GM21825 (cell line): ENCODE results near the gene ATP6V0C.

Source experiments
- ATAC-seq: cut with Tn5 transposase; IDR thresholded peaks from one replicate; pipeline ENCODE4 v1.9.1; 2021; ENCODE audit warnings: mild to moderate bottlenecking, moderate library complexity; ENCODE audit not compliant: unreplicated experiment

Gene ATP6V0C

DNA sequence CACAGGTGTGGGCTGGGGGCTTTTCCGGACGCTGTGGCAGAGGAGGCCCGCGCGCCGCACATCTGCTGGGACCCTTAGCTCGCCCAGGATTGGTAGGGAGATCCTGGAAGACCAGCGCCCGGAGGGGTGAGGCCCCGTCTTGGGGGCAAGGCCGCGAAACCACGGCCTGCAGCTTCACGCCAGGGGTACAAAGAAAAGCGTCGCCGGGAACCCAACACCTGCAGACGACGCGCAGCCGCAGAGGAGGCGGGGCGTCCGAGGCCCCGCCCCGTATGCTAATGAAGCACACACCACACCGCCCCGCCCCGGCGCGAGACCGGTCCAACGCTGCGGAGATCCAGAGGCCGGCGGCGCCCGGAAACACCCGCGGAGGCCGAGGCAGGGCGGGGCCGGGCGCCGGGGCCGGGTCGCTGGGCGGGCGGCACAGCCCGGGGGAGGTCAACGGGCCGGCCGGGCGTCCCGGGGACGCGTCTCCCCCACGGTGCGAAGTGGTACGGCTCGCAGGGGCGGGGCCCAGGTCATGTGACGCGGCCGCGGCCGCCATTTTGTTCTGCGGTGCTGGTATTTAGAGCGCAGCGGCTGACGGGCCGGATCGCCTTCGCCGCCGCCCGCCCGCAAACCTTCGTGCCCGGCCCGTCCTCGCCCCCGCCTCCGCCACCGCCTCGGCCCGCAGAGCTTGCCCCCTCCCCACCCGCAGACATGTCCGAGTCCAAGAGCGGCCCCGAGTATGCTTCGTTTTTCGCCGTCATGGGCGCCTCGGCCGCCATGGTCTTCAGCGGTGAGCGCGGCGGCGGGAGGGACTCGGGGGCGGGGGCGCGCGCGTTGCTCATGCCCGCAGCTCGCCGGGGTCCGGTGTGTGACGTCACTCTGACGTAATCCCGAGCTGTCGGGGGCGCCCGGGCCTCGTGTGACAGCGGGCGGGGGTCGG is at the start of gene ATP6V0C:
TSS of gene ATP6V0C (plus strand) at position 548 of the 928 bp plus-strand sequence. CDS start at position 700, 152 bp downstream.
- ATAC-seq, result peak; percentile 64

DNA sequence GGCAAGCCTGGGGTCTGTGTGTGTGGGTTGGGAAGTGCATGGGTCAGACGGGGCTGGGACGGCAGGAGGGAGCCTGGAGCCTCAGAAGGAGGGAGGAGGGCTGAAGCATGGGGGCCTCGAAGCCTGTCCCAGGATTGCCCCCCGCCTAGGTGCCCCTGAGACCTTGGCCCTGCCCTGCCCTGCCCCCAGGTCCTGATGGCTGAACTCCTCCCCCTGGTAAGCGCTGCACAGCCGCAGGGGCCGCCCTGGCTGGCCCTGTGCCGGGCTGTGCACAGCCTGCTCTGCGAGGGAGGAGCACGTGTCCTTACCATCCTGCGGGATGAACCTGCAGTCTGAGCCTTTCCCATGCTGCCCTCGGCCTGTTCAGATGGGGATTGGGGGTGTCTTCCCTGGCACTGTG is 49.4 kb upstream of the ATP6V0C start:
- no peak for ATAC-seq

DNA sequence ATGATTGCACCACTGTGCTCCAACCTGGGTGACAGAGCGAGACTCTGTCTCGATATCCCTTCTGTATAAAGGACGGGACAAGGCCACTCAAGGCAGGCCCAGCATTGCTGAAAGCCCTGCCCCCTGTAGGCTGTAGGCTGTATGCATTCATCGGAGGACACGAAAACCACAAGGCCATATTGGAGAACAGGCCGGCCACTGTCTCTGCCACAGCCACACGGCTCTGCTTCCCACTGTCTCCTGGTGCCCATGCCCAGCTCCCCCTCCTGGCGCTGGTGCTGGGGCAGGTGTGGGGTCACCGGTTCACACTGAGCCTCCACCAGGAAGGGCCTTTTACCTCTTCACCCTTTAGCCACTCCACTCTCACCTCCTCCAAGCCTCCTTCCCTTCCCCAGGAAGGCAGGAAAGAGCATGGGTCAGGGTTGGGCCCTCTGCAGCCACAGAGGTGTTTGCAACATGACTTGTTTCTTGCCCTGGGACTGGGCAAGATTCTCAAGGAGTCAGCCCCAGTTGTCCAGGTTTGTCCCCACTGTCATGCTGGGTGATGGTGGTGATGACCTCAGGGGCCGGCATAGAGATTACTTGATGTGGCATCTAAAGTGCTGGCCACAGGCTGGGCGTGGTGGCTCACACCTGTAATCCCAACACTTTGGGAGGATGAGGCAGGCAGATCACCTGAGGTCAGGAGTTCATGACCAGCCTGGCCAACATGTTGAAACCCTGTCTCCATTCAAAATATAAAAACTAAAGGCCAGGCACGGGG is 47.9 kb upstream of the ATP6V0C start:
- ATAC-seq, result no peak

DNA sequence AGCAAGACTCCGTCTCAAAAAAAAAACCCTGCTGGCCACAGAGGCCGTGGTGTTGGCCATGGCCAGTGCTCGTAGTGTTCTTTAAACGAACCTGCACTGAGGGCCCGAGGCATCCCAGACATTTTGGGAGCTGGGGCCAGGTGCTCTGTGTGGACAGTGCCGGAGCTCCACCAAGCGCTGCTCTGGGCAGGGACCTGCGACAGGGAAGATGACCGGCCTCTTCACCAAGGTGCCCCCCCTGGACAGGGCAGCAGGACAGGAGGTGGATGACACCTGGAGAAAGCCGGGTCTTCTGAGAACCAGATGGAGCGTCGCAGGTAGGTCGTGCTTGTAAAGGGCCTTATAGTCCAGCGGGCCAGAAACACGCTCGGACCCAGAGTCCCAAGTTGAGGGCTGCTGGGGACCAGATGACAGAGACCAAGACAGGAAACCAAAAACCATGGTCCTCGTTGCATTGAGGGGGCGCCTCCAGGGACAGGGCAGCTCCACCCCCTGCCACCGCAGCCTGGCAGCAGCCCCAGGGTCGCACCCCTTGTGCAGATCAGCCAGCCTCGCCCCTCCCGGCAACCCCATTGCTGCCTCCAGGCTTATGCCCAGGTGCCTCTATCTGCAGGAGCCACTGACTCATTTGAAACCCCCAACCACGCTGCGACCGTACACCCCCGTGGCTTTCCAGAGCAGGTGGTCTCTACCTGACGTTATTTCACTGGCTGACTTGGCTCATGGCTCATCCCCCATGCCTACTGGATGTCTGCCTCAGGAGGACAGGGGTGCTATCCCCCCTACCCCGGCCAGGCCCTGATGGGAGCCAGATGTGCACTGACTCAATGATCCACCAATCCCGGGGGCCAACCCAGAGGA is 46.9 kb upstream of the ATP6V0C start:
- ATAC-seq, result no peak

DNA sequence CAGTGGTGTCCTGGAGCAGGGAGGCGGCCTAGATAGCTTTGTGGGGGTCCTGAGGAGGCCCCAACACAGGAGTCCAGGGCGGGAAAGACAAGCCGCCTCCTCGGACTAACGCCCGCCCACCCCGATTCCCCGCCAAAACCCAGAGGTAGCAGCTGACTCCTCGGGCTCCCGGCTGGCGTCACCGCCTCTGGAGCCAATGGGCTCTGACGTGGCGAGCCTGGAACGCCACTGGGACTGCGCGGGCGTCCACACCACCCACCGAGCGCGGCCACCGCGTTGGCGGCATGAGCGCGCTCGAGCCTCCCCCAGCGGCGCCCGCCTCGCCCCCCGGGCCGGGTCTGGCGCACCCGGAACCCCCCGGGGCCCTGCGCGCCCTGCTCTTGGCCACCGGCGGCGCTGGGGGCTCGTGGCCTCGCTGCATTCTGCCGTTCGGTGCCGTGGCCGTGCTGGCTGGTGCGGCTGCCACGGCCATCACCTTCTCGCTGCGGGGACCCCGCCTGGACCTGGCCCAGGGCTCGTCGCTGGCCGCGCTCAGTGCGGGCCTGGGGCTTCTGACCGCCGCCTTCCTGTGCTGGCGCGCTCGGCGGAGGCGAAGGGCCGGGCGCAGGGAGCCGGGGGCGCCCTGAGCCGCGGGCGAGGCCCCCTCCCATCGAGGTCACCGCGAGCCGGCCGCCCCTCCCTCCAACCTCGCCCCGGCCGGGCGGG is 46.1 kb upstream of the ATP6V0C start:
- ATAC-seq, result no peak

DNA sequence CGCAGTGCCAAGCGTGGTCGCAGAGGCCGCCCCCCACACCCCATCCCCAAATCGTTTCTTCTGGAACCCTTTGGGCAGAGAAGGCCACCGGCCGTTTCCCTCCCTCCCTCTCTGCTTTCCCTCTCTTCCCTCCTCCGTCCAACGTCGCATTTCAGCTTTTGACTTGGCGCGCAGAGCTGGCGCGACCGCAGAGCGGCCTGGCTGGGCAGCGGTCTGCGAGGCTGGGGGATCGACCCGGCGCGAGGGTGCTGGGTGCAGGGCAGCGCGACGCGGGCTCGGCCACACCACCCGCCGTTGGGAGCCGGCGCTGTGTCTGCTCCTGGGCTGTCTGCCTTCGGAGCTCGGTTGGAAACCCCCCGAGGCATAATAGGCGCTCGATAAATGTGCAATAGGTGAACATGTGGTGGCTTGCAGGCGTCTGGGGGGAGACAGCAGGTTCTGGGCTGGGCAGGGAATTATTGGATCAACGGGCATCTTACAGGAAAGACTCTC is 45.5 kb upstream of the ATP6V0C start:
- ATAC-seq, result no peak

DNA sequence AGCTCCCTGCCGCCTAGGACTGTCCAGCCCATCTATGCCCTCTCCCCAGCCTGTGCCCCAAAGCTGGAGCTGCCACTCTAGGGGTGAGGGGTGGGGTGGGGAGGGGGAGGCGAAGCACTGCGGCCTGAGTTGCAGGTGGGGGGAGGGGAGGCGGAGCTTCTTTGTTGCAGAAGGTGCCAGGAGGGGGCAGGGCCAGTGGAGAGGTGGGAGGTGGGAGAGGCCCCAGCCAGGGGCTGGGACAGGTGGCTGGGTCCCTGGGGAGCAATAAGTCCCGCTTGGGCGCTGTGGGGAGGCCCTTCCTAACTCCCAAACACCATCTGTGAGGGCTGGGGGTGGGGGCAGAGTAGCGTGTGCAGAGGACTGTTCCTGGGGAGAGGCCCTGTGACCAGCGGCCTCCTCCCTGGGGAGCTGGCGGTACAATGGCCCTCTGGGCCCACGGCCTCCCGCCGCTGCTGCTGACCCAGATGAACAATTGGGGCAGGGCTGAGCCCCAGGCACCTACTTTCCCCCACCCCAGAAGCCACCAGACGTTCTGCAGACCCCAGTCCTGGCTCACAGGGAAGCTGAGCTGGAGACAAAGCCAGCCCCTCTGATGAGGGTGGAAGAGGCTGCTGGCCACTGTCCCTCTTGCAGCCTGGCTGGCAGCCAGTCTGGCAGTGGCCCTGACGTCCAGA is 44.9 kb upstream of the ATP6V0C start:
- ATAC-seq, result peak; percentile 38

DNA sequence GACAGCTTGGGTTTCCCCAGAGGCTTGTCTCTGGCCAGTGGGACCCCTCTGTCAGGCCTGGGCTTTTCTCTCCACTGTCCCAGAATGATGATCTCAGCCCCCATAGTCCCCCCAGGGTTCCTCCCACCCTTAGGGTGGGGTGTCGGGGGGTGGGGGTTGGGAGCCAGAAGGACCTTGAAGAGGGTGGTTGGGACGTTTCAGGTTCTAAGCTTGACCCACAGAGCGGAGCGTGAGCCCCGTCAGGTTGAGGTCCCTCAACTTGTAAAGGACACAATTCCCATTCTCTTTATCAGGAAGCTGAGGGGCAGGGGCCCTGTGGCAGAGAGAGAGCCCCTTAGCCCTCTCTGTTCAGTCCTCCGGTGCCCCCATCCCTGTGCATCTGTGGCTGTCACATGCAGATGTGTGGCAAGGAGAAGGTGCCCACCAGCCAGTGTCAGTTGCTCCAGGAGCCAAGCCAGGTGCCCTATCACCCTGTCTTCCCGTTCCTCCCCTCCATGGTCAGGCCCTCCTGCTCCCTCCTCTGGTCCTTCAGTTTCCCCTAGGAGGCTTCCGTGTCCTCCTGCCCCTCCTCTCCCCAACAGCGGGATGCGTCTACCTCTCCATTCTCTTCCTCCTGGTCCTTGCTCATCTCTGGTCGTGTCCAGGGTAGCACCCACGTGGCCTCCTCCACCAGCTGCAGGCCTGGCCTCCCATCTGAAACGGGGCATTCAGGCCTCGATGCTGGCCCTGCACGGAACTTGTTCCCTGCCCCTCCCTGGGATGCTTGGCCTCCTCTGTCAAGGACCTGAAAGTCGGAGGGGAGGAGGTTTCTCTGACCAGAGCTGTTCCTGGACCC is 44.1 kb upstream of the ATP6V0C start:
- no peak for ATAC-seq

DNA sequence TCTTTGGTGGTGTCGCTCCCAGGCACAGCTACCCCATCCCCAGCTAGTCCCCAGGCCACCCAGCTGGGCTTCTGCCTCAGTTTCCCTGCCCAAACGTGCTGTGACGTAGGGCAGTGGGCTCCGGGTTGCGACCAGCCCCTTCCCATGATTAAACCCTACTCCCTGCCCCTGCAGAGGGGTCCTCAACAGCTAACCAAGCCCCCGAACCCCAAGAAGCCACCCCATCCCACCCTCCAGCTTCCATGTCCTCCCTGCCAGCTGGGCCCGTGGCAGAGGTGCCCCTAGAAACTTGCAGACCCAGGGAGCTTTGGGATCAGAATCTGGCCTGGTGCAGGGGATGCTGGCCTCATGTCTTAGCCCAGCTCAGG is 43.5 kb upstream of the ATP6V0C start:
- ATAC-seq, result no peak

DNA sequence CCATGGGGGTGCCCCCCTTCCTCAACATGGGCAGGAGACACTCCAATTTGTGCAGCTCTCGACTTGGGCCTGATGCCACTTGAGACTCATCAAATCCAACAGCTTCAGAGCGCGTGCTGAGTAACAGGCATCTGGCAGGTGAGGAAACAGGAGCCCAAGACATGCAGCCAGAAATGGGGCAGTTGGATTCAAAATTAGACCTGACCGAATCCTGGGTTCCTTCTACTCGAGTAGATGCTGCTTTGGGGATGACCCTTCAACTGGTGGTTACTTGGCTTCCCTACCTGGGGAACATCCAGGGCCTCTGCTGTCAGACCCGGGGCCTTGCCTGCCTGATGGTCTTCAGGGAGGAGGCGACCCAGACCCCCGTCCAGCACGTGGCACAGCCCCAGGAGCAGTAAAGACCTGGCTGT is 43.1 kb upstream of the ATP6V0C start:
- no peak for ATAC-seq

DNA sequence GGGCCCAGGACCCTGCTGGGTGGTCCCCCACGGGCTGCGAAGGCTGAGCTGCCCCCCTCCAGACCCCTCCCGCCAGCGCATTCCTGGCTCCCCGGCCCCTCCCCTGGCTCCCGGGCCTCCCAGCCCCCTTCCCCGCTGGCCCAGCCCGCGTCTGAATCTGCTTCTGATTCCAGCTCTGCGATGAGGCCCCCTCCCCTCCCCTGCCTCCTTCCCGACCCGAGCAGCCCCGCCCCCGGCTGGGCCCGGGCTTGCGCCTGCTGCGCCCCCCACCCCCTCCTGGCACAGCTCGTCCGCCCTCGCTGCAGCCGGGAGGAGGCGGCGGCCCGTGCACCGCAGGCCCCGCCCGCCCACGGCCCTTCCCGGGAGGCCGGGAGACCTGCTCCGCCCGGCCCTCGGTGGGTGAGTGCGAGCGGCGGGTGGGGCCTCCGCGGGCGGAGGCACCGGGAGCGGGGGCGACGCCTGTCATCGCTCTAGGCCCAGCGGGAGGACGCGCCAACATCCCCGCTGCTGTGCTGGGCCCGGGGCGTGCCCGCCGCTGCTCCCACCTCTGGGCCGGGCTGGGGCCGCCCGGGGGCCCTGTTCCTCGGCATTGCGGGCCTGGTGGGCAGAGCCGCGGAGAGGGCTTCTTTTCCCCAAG is 42.6 kb upstream of the ATP6V0C start, which contains the start of gene NTN3:
TSS of gene NTN3 (plus strand) at position 282 of the 637 bp plus-strand sequence. CDS start 405 bp downstream, outside the sequence.
- no peak for ATAC-seq

DNA sequence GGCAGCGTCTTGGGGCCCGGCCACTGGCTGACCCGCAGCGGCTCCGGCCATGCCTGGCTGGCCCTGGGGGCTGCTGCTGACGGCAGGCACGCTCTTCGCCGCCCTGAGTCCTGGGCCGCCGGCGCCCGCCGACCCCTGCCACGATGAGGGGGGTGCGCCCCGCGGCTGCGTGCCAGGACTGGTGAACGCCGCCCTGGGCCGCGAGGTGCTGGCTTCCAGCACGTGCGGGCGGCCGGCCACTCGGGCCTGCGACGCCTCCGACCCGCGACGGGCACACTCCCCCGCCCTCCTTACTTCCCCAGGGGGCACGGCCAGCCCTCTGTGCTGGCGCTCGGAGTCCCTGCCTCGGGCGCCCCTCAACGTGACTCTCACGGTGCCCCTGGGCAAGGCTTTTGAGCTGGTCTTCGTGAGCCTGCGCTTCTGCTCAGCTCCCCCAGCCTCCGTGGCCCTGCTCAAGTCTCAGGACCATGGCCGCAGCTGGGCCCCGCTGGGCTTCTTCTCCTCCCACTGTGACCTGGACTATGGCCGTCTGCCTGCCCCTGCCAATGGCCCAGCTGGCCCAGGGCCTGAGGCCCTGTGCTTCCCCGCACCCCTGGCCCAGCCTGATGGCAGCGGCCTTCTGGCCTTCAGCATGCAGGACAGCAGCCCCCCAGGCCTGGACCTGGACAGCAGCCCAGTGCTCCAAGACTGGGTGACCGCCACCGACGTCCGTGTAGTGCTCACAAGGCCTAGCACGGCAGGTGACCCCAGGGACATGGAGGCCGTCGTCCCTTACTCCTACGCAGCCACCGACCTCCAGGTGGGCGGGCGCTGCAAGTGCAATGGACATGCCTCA is 41.9 kb upstream of the ATP6V0C start:
- ATAC-seq, result no peak

DNA sequence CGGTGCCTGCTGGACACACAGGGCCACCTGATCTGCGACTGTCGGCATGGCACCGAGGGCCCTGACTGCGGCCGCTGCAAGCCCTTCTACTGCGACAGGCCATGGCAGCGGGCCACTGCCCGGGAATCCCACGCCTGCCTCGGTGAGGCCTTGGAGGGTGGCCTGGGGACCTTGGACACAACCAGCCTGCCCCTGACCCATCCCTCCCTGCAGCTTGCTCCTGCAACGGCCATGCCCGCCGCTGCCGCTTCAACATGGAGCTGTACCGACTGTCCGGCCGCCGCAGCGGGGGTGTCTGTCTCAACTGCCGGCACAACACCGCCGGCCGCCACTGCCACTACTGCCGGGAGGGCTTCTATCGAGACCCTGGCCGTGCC is 41.3 kb upstream of the ATP6V0C start:
- ATAC-seq, result no peak

DNA sequence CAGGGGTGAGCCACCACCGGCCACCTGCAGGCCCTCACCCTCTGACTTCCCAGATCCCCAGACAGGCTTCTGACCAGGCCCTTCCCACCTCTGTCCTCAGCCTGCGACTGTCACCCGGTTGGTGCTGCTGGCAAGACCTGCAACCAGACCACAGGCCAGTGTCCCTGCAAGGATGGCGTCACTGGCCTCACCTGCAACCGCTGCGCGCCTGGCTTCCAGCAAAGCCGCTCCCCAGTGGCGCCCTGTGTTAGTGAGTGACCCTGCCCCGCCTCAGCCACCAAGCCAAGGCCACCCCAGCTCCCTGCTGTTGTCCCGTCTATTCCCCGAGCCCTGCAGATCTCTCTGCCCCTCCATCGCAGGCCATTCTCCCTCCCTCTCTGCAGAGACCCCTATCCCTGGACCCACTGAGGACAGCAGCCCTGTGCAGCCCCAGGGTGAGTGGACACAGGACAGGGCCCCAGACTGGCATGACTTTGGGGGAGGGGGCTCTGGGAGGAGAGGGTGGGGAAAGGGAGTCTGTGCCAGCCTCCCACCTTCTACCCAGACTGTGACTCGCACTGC is 40.8 kb upstream of the ATP6V0C start:
- ATAC-seq, result no peak

DNA sequence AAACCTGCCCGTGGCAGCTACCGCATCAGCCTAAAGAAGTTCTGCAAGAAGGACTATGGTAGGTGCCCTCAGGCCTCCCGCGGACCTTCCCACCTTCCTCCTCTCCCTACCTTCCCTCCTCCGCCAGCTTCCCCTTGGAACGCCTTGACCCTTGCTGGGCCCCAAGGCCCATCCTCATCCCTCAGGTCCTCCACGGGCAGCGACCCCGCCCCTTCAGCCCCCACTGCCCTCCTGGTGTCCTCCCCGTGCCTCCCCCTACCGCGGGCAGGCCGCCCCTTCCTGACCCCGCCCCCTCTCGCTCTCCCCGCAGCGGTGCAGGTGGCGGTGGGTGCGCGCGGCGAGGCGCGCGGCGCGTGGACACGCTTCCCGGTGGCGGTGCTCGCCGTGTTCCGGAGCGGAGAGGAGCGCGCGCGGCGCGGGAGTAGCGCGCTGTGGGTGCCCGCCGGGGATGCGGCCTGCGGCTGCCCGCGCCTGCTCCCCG is 40.3 kb upstream of the ATP6V0C start:
- no peak for ATAC-seq

DNA sequence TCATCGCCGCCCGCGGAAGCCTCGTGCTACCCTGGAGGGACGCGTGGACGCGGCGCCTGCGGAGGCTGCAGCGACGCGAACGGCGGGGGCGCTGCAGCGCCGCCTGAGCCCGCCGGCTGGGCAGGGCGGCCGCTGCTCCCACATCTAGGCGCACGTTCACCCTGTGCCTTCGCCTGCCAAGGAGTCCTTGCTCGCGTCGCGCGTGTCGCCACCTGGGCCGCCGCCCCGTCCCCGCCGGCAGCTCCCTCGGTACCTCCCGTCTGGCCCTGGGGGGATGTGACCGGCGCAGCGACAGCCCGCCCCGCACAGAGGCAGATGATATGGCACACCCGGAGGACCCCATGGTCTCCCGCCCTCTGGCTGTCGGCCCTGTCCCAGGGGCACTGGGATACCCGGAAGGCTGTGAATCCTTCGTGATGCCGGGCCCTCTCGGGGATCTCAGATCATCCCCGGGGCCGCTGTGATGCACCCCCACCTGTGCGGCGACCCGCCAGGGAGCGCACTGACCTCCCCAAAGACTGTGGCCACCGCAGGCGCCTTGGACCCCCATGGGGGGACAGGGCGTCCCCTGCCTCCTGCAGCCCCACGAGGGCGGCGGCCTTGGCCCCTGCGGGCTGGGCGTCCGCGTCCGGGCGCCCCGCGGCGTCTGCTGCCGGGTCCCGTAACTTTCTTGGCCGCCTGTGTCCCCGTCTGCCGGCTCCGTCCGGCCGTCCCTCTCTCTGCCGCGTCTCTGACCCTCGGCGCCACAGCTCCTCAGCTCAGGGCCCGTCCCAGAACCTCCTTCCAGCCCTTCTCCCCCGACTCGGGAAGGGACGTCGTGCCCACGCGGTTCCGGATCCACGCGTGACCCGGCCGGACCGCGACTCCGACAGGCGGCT is 39.5 kb upstream of the ATP6V0C start:
- ATAC-seq, result peak; percentile 26
